ENCODE results near the gene DNAH6.

GRCh38 chr2:84711651-84712050 lies 195.4 kb downstream of the DNAH6 start:
- TF ChIP-seq CTCF (IDR thresholded peaks at IDR 0.05) = no peak
- no peak for TF ChIP-seq POLR2AphosphoS5 (IDR thresholded peaks at IDR 0.05)
- TF ChIP-seq EP300 (IDR thresholded peaks at IDR 0.05; ENCODE audit: low read depth) = no peak

All from transverse colon (tissue), 4 donors.